AG09309 (cell line): Measurements from ENCODE around the gene MCRS1.

Experiments
- DNase-seq: peaks from one replicate; pipeline ENCODE4 v3.0.0-alpha.2; 2010; ENCODE audit warnings: low read depth
- H3K4me3 ChIP-seq: 2 replicates; pipeline ENCODE4 v1.5.1; 2011; ENCODE audit warnings: mild to moderate bottlenecking, low read depth, low read length, moderate library complexity; ENCODE audit not compliant: control insufficient read depth
- TF ChIP-seq, protein P1 (sequence below): IDR thresholded peaks from 2 replicates; pipeline ENCODE4 v1.5.1; 2011; ENCODE audit warnings: mild to moderate bottlenecking, low read depth, low read length, inconsistent platforms; ENCODE audit not compliant: insufficient read depth, control insufficient read depth; ENCODE audit errors: missing control alignments

MCRS1 gene

DNA sequence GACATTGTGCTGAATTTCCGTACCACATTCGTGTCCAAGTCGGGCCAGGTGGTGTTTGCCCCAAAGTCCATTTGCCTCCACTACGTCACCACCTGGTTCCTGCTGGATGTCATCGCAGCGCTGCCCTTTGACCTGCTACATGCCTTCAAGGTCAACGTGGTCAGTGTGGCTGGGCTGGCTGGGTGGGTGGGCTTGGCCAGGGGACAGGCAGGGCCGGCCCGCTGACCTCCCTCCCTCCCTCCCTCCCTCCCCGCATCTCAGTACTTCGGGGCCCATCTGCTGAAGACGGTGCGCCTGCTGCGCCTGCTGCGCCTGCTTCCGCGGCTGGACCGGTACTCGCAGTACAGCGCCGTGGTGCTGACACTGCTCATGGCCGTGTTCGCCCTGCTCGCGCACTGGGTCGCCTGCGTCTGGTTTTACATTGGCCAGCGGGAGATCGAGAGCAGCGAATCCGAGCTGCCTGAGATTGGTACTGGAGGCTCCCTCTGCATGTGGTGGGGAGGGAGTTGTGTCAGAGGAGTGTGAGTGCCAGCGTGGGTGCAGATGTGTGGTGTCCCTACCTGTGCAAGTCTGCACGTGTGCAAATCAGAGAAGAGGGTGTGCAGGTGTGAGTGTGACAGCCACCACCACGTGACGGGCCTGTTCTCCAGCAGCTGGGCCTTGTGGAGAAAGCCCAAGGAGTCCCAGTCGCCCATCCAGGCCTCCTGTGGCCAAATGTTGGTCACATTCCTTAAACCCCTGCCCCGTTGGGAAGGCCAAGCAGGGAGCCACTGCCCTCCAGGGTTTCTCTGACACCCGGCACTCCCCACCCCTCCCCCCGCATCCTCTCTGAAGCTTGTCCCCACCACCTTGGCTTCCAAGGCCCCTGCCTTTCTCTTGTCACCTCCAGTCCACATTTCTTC is 23.8 kb downstream of the MCRS1 start:
- no peak for DNase-seq
- H3K4me3 ChIP-seq, result no peak overlapping the region
- TF ChIP-seq, protein P1, sequence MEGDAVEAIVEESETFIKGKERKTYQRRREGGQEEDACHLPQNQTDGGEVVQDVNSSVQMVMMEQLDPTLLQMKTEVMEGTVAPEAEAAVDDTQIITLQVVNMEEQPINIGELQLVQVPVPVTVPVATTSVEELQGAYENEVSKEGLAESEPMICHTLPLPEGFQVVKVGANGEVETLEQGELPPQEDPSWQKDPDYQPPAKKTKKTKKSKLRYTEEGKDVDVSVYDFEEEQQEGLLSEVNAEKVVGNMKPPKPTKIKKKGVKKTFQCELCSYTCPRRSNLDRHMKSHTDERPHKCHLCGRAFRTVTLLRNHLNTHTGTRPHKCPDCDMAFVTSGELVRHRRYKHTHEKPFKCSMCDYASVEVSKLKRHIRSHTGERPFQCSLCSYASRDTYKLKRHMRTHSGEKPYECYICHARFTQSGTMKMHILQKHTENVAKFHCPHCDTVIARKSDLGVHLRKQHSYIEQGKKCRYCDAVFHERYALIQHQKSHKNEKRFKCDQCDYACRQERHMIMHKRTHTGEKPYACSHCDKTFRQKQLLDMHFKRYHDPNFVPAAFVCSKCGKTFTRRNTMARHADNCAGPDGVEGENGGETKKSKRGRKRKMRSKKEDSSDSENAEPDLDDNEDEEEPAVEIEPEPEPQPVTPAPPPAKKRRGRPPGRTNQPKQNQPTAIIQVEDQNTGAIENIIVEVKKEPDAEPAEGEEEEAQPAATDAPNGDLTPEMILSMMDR, result no peak

DNA sequence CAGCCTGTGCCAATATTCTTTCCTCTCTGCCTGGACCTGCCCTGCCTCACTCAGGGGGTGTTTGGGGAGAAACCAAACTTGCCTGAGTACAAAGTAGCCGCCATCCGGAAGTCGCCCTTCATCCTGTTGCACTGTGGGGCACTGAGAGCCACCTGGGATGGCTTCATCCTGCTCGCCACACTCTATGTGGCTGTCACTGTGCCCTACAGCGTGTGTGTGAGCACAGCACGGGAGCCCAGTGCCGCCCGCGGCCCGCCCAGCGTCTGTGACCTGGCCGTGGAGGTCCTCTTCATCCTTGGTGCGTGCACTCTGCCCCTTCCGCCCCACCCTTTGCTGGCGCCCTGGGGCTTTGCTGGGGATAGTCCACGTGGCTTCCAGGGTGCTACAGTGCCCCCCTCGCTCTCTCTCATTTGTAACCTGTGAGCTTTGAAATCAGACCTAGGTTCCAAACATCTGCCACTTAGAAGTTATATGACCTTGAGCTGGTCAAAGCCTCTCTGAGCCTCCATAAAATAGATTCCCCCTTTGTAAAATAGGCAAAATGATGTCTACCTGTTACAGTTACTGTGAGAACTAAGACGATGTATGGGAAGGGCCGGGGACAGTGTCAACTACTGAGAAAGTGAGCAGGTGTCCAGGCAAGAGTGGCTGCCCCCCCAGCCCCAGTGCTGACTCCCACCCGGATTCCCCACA is 24.6 kb downstream of the MCRS1 start:
- no peak overlapping the region for H3K4me3 ChIP-seq
- DNase-seq, result no peak
- TF ChIP-seq, protein P1, result no peak

DNA sequence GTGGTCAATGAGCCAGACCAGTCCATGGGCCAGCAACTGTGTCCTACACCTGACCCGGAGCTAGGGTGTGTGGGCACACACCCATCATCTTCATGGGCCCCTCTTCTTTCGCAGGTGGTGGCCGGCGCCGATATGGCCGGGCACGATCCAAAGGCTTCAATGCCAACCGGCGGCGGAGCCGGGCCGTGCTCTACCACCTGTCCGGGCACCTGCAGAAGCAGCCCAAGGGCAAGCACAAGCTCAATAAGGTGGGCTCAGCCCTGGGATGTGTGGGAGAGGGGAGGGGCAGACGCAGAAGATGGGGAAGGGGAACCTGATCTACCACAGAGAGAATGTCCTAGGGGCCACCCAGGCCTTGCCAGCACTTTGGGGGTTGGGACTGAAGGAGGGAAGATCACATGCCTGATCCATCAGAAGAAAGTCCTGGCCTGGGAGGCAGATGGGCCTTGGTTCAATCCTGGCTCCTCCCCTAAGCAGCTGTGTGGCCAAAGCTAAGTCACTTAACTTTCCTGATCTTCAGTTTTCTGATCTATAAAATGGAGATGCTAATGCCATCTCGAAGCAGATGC is 25.3 kb downstream of the MCRS1 start:
- DNase-seq, result no peak
- H3K4me3 ChIP-seq, result no peak overlapping the region
- TF ChIP-seq, protein P1, result no peak

DNA sequence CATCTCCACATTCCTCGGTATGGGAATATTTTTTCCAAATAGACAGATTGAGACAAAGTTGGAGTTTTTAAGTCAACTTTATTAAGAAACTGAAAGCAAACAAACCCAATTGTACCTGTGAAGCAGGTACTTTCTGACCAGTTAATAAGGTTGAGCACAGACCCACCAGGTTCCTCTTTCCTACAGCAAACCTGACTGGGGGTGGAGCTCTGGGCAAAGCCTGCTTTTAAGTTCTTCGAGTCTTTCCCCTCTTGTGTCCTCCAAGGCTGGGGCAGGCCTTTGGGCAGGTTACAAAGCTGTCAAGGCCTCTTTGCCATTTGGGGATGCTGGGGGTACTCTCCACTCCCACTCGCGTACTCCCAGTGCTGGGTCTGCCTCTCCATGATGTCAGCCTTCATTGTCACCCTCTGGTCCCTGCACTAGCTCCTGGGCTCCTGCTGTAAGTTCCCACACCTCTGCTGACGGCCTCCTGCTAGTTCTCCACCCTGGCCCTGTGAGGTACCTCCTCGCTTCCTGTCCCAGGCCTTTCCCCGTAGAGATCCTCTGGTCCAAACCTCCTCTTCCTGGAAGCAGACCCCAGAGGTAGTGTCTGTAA is 25.9 kb downstream of the MCRS1 start:
- no peak overlapping the region for H3K4me3 ChIP-seq
- DNase-seq, result no peak
- TF ChIP-seq, protein P1, result no peak

DNA sequence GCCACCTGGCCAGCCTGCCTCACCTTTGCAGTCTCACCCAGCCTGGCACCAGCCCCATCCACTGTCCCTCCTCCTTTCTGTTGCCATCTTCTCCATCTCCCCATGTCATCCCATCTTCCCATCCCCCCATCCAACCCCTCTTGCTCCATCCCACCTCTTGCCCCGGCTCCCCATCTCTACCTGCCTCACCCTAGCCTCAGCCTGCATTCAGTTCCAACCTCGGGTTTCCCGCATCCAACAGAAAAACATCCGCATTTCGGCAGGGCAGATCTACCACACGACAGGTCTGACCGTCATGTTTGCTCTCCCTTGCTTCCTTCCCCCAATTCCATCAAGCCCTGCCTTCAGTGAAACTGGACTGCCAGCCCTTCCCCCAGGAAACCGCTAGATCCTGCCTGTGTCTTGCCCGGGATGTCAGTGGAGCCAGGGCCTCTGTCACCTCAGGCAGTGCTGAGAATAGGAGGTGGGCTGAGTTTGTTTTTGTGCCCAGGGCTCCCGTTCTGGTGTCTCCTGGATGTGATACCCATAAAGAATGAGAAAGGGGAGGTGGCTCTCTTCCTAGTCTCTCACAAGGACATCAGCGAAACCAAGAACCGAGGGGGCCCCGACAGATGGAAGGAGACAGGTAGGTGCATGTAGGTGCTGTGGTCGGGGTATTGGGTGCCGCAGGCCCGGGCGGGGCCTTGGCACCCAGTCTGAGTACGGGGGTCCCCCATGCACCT is 26.6 kb downstream of the MCRS1 start:
- TF ChIP-seq, protein P1, result no peak
- no peak overlapping the region for H3K4me3 ChIP-seq
- DNase-seq, result no peak

DNA sequence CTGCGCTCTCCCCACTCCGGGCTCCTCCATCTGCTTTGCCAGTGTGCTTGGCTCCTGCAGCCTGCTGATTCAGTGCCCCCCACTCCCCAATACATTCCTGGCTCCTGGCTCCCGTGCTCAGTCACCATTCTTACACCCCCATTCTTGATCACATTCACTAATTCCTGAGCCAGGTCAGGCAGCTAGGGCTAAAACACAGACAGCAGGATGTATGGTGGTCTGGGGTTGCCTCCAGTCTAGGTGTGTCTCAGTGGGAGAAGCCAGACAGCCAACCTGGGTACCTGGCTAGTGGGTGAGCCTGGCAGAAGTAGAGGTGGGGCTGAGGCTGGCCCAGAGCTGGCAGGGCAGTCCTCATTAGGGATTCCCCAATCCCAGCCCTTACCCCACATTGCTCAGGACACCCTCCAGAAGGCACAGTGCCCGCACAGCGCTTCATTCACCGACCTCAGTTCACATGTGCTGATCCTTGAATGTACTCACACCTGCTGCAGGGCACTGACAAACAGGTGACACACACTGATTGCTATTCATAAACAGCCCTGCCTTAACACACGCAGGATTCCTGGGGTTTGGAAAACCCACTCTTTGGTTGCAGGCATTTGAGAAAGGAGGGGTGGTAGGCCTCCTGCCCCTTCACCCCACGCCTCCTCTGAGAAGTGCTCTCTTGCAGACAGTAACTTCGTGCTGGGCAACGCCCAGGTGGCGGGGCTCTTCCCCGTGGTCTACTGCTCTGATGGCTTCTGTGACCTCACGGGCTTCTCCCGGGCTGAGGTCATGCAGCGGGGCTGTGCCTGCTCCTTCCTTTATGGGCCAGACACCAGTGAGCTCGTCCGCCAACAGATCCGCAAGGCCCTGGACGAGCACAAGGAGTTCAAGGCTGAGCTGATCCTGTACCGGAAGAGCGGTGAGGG is 27.5 kb downstream of the MCRS1 start:
- TF ChIP-seq, protein P1, result no peak
- H3K4me3 ChIP-seq, result no peak overlapping the region
- no peak for DNase-seq
